CD4-positive, CD25-positive, alpha-beta regulatory T cell (primary cell): Measurements from ENCODE around the gene NANOS2. TPM values are rescaled to one million over a fixed set of nuclear protein-coding genes. Genes with fewer than 3 reads are reported as not detected.
"Not testable (repeated sequence)": the region's sequence is repeated elsewhere in the genome, so short reads cannot be mapped to it uniquely, and the experiment has no call there.

Source experiments
- ATAC-seq, 2 donors: fragments of 150-1000 bp; cut with Tn5 transposase; one replicate each; pipeline ENCODE4 v1.10.0; 2021; ENCODE audit warnings: low read depth in 2 of 2, moderate number of reproducible peaks in 2 of 2, moderate library complexity in 1 of 2
- DNase-seq, 3 donors: peaks; one replicate each; pipeline versions ENCODE4 v3.0.0 to v3.0.0-alpha.2; 2012 to 2022; ENCODE audit warnings: mixed read lengths in 1 of 3
- H3K27ac ChIP-seq: one replicate; pipeline ENCODE4 v1.7.0; 2013; ENCODE audit warnings: mild to moderate bottlenecking, low read length; ENCODE audit not compliant: insufficient read depth, poor library complexity, severe bottlenecking
- H3K27me3 ChIP-seq: one replicate; pipeline ENCODE4 v1.7.0; 2013; ENCODE audit warnings: low read length; ENCODE audit not compliant: control insufficient read depth, insufficient read depth
- H3K36me3 ChIP-seq: one replicate; pipeline ENCODE4 v1.7.0; 2013; ENCODE audit warnings: mild to moderate bottlenecking, low read length, moderate library complexity; ENCODE audit not compliant: control insufficient read depth, insufficient read depth
- H3K4me1 ChIP-seq: 2 replicates; pipeline ENCODE4 v1.7.0; 2013; ENCODE audit warnings: mild to moderate bottlenecking, low read length; ENCODE audit not compliant: insufficient read depth, control insufficient read depth, poor library complexity, severe bottlenecking
- H3K4me3 ChIP-seq: one replicate; pipeline ENCODE4 v1.7.0; 2013; ENCODE audit warnings: low read depth, mild to moderate bottlenecking, low read length, moderate library complexity
- H3K9me3 ChIP-seq, 2 experiments: 1 replicate in 1 of 2; 2 replicates in 1 of 2; pipeline ENCODE4 v1.7.0; 2013; ENCODE audit warnings: low read length in 2 of 2, mild to moderate bottlenecking in 1 of 2, moderate library complexity in 1 of 2; ENCODE audit not compliant: control insufficient read depth in 2 of 2
- H3K27ac Mint-ChIP-seq, 3 donors: one replicate each; pipeline ENCODE4 v1.8.0; 2020 to 2022; ENCODE audit warnings: mild to moderate bottlenecking in 3 of 3, mixed read lengths in 3 of 3, moderate library complexity in 2 of 3
- H3K27me3 Mint-ChIP-seq: one replicate; pipeline ENCODE4 v1.8.0; 2022; ENCODE audit warnings: mild to moderate bottlenecking, mixed read lengths
- H3K36me3 Mint-ChIP-seq: one replicate; pipeline ENCODE4 v1.8.0; 2020; ENCODE audit warnings: mixed read lengths
- H3K4me1 Mint-ChIP-seq, 4 donors: one replicate each; pipeline ENCODE4 v1.8.0; 2020 to 2022; ENCODE audit warnings: mixed read lengths in 4 of 4, mild to moderate bottlenecking in 1 of 4
- H3K4me3 Mint-ChIP-seq, 4 donors: one replicate each; pipeline ENCODE4 v1.8.0; 2020 to 2022; ENCODE audit warnings: mild to moderate bottlenecking in 4 of 4, mixed read lengths in 4 of 4, moderate library complexity in 3 of 4
- H3K9me3 Mint-ChIP-seq, 7 donors: one replicate each; pipeline ENCODE4 v1.8.0; 2020 to 2022; ENCODE audit warnings: mixed read lengths in 7 of 7, mild to moderate bottlenecking in 3 of 7, moderate library complexity in 2 of 7
- polyA plus RNA-seq, 4 donors: library from polyadenylated mRNA; unstranded; fragments of 300-500 nt; fragmentation: Illumina TruSeq; gene quantifications; one replicate each; pipeline ENCODE4 v1.2.3, GENCODE V29; 2021
- total RNA-seq: library from RNA; stranded (reverse); gene quantifications from one replicate; pipeline ENCODE4 v1.2.3, GENCODE V29; 2022

Gene NANOS2
- total and polyA plus RNA-seq, 5 donors from 2014 or later: not detected

DNA sequence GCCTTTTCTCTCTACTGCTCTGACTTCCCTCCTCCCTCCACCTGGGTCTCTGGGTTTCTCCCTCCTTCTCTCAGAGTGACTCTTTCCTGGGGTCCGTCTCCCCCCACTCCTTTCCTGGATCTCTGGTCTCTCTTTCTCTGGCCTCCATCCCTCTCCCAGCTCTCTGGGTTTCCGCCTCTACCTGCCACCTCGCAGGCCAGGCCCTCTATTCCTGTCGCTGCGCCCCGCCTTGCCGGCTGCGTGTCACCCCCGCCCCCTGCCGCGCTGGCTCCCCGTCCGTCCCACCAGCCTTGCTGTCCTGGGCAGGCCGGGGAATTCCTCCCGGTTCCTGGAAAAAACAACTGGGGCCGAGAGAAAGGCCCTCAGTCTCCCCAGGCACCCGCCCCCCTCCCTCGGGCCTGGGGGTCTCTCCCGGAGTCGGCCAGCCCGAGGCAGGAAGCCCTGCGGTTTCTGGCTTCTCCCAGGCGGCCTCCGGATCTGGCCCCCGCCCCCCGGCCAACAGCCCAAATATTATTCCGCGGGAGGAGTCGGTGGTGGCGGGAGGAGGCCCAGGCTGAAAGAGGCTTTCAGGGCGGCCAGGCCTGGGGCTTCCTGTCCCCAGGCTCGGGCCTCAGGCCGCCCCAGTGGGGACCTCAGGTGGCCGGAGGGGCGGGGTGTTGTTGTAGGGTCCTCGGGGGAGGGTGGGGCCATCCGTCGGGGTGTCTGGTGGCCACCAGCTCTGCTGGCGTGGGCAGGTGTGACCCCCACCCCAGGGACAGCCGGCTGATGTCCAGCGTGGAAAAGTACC is 38.0 kb downstream of the NANOS2 start:
- peak; percentile 10 to 59 for ATAC-seq
- H3K27ac Mint-ChIP-seq: peak overlapping the region in 2 of 3 donors; percentile 3 to 12
- H3K27me3 ChIP-seq: peaks cover 3% of the 10 kb centered on the region
- no peaks in the 10 kb centered on the region for H3K9me3 ChIP-seq
- H3K4me1 Mint-ChIP-seq: peaks cover 0 to 16% (median 9%) of the 10 kb centered on the region in 4 donors
- peaks cover 2% of the 10 kb centered on the region for H3K36me3 Mint-ChIP-seq
- DNase-seq: peak in 1 of 3 donors; percentile 27
- peaks cover 10% of the 10 kb centered on the region for H3K27me3 Mint-ChIP-seq
- no peaks in the 10 kb centered on the region for H3K36me3 ChIP-seq
- H3K4me3 ChIP-seq: no peak overlapping the region
- peaks cover 12% of the 10 kb centered on the region for H3K4me1 ChIP-seq
- H3K27ac ChIP-seq: no peak overlapping the region
- no peaks in the 10 kb centered on the region for H3K9me3 Mint-ChIP-seq
- peak overlapping the region in 3 of 4 donors; percentile 0 to 66 (median 13) for H3K4me3 Mint-ChIP-seq

GRCh38 chr19:45876161-45876410 is 38.5 kb downstream of the NANOS2 start:
- peaks cover 3% of the 10 kb centered on the region for H3K27me3 ChIP-seq
- Mint-ChIP-seq H3K36me3 (no peaks in the 10 kb centered on the region), H3K4me3 (peak overlapping the region; percentile 0 to 66 (median 28)), H3K27ac (peak overlapping the region in 2 of 3 donors; percentile 3 to 12), H3K9me3 (no peaks in the 10 kb centered on the region), H3K27me3 (peaks cover 10% of the 10 kb centered on the region), H3K4me1 (peaks cover 0 to 16% (median 6%) of the 10 kb centered on the region in 4 donors)
- peaks cover 12% of the 10 kb centered on the region for H3K4me1 ChIP-seq
- ATAC-seq: peak; percentile 41 to 56
- DNase-seq: peak in 1 of 3 donors; percentile 37
- no peak overlapping the region for H3K27ac ChIP-seq
- H3K4me3 ChIP-seq: no peak overlapping the region
- no peaks in the 10 kb centered on the region for H3K9me3 ChIP-seq
- no peaks in the 10 kb centered on the region for H3K36me3 ChIP-seq

DNA sequence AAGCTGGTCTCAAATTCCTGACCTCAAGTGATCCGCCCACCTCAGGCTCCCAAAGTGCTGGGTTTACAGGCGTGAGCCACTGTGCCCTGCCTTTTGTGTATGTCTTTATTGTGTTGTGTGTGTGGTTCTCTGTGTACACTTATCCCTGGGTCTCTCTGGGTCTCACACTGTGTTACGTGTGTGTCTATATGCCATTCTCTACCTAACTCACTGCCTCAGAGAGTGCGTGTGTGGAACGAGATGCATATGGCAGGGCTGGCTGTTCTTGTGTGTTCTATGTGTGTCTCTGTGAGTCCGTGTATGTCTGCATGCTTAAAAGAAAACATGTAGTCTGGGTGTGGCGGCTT is 40.0 kb downstream of the NANOS2 start:
- H3K4me1 ChIP-seq: peaks cover 12% of the 10 kb centered on the region
- H3K4me3 ChIP-seq: no peak overlapping the region
- H3K4me3 Mint-ChIP-seq: peak overlapping the region in 1 of 4 donors; percentile 53
- H3K27ac Mint-ChIP-seq: no peak overlapping the region
- H3K9me3 Mint-ChIP-seq: no peaks in the 10 kb centered on the region
- H3K4me1 Mint-ChIP-seq: peaks cover 0 to 16% (median 5%) of the 10 kb centered on the region in 4 donors
- ATAC-seq (no peak), DNase-seq (no peak)
- H3K27me3 Mint-ChIP-seq: peaks cover 10% of the 10 kb centered on the region
- no peaks in the 10 kb centered on the region for H3K9me3 ChIP-seq
- H3K27ac ChIP-seq: no peak overlapping the region
- H3K36me3 ChIP-seq: no peaks in the 10 kb centered on the region
- peaks cover 3% of the 10 kb centered on the region for H3K27me3 ChIP-seq
- H3K36me3 Mint-ChIP-seq: no peaks in the 10 kb centered on the region

GRCh38 chr19:45873219-45873772 is 41.3 kb downstream of the NANOS2 start:
- H3K27ac Mint-ChIP-seq: no peak overlapping the region
- H3K36me3 Mint-ChIP-seq: no peaks in the 10 kb centered on the region
- Histone ChIP-seq H3K27me3 (peaks cover 3% of the 10 kb centered on the region), H3K27ac (no peak overlapping the region), H3K36me3 (no peaks in the 10 kb centered on the region), H3K9me3 (no peaks in the 10 kb centered on the region), H3K4me1 (peaks cover 12% of the 10 kb centered on the region), H3K4me3 (no peak overlapping the region)
- ATAC-seq (no peak), DNase-seq (no peak)
- peaks cover 10% of the 10 kb centered on the region for H3K27me3 Mint-ChIP-seq
- no peaks in the 10 kb centered on the region for H3K9me3 Mint-ChIP-seq
- H3K4me1 Mint-ChIP-seq: peaks cover 0 to 13% (median 5%) of the 10 kb centered on the region in 4 donors
- peak overlapping the region in 1 of 4 donors; percentile 34 for H3K4me3 Mint-ChIP-seq

DNA sequence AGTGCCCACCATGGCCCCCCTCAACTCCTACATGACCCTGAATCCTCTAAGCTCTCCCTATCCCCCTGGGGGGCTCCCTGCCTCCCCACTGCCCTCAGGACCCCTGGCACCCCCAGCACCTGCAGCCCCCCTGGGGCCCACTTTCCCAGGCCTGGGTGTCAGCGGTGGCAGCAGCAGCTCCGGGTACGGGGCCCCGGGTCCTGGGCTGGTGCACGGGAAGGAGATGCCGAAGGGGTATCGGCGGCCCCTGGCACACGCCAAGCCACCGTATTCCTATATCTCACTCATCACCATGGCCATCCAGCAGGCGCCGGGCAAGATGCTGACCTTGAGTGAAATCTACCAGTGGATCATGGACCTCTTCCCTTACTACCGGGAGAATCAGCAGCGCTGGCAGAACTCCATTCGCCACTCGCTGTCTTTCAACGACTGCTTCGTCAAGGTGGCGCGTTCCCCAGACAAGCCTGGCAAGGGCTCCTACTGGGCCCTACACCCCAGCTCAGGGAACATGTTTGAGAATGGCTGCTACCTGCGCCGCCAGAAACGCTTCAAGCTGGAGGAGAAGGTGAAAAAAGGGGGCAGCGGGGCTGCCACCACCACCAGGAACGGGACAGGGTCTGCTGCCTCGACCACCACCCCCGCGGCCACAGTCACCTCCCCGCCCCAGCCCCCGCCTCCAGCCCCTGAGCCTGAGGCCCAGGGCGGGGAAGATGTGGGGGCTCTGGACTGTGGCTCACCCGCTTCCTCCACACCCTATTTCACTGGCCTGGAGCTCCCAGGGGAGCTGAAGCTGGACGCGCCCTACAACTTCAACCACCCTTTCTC is 42.3 kb downstream of the NANOS2 start:
- no peak for ATAC-seq
- Histone ChIP-seq H3K27ac (no peak overlapping the region), H3K27me3 (no peaks in the 10 kb centered on the region), H3K4me3 (no peak overlapping the region), H3K9me3 (no peaks in the 10 kb centered on the region), H3K4me1 (peaks cover 12% of the 10 kb centered on the region), H3K36me3 (no peaks in the 10 kb centered on the region)
- no peak overlapping the region for H3K4me3 Mint-ChIP-seq
- no peak for DNase-seq
- no peak overlapping the region for H3K27ac Mint-ChIP-seq
- no peaks in the 10 kb centered on the region for H3K36me3 Mint-ChIP-seq
- H3K27me3 Mint-ChIP-seq: peaks cover 12% of the 10 kb centered on the region
- H3K4me1 Mint-ChIP-seq: peaks cover 0 to 8% (median 5%) of the 10 kb centered on the region in 4 donors
- no peaks in the 10 kb centered on the region for H3K9me3 Mint-ChIP-seq

- H3K27ac Mint-ChIP-seq: no peak overlapping the region
- Histone ChIP-seq H3K36me3 (no peaks in the 10 kb centered on the region), H3K4me3 (no peak overlapping the region), H3K9me3 (no peaks in the 10 kb centered on the region), H3K27me3 (no peaks in the 10 kb centered on the region), H3K4me1 (no peaks in the 10 kb centered on the region), H3K27ac (no peak overlapping the region)
- ATAC-seq: no peak
- H3K36me3 Mint-ChIP-seq: no peaks in the 10 kb centered on the region
- no peaks in the 10 kb centered on the region for H3K9me3 Mint-ChIP-seq
- no peak for DNase-seq
- peaks cover 12% of the 10 kb centered on the region for H3K27me3 Mint-ChIP-seq
- H3K4me3 Mint-ChIP-seq: no peak overlapping the region
- no peaks in the 10 kb centered on the region for H3K4me1 Mint-ChIP-seq
Measured at GRCh38 chr19:45870798-45871197, 43.8 kb downstream of the NANOS2 start.

DNA sequence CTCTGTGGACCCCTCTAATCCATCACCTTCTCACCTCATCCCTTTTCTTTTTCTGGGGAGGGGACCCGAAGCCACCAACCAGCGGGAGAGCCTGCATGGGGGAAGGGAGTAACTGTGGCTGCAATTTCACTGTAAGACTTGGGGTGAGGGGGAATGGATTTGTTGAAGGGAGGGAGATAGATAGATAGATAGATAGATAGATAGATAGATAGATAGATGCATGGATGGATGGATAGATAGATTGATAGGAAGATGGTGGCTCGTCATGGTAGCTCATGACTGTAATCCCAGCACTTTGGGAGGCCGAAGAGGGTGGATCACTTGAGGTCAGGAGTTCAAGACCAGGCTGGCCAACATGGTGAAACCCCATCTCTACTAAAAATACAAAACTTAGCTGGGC is 47.3 kb downstream of the NANOS2 start:
- H3K4me3 Mint-ChIP-seq: peak overlapping the region in 1 of 4 donors; percentile 20
- H3K4me3 ChIP-seq, ATAC-seq, H3K36me3 Mint-ChIP-seq, H3K36me3 ChIP-seq, H3K27ac Mint-ChIP-seq, H3K9me3 Mint-ChIP-seq, H3K27me3 ChIP-seq, DNase-seq, H3K9me3 ChIP-seq, H3K27ac ChIP-seq: not testable (repeated sequence)
- peaks cover 0 to 21% (median 8%) of the 10 kb centered on the region in 4 donors for H3K4me1 Mint-ChIP-seq
- peaks cover 20% of the 10 kb centered on the region for H3K4me1 ChIP-seq
- H3K27me3 Mint-ChIP-seq: peaks cover 34% of the 10 kb centered on the region
